GM12874 (cell line): ENCODE measurements around the gene TGFBI.

Experiments
- TF ChIP-seq, protein P1 (sequence below): IDR thresholded peaks from 2 replicates; pipeline ENCODE4 v1.5.1; 2011; ENCODE audit warnings: low read depth, mild to moderate bottlenecking, control low read depth, low read length, moderate library complexity; ENCODE audit not compliant: insufficient read depth

Gene TGFBI

DNA sequence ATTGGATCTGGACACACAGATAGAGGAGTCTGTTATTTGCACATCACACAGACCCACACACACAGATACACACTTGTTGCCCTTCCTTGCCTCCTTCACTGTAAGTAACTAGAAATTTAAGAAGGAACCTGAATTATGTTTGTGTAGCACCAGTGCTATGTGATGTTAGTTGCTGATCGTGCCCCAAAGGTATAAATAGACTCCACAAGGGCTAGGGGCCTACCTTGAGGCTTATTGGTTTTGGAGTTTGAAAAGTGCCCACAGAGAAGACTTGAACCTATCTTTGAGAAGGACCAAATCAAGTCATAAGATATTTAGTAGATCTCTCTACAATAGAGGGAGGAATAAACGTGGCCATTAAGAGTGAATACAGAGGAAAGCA, 8.8 kb upstream of the TGFBI start:
- TF ChIP-seq, protein P1, sequence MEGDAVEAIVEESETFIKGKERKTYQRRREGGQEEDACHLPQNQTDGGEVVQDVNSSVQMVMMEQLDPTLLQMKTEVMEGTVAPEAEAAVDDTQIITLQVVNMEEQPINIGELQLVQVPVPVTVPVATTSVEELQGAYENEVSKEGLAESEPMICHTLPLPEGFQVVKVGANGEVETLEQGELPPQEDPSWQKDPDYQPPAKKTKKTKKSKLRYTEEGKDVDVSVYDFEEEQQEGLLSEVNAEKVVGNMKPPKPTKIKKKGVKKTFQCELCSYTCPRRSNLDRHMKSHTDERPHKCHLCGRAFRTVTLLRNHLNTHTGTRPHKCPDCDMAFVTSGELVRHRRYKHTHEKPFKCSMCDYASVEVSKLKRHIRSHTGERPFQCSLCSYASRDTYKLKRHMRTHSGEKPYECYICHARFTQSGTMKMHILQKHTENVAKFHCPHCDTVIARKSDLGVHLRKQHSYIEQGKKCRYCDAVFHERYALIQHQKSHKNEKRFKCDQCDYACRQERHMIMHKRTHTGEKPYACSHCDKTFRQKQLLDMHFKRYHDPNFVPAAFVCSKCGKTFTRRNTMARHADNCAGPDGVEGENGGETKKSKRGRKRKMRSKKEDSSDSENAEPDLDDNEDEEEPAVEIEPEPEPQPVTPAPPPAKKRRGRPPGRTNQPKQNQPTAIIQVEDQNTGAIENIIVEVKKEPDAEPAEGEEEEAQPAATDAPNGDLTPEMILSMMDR = no peak

DNA sequence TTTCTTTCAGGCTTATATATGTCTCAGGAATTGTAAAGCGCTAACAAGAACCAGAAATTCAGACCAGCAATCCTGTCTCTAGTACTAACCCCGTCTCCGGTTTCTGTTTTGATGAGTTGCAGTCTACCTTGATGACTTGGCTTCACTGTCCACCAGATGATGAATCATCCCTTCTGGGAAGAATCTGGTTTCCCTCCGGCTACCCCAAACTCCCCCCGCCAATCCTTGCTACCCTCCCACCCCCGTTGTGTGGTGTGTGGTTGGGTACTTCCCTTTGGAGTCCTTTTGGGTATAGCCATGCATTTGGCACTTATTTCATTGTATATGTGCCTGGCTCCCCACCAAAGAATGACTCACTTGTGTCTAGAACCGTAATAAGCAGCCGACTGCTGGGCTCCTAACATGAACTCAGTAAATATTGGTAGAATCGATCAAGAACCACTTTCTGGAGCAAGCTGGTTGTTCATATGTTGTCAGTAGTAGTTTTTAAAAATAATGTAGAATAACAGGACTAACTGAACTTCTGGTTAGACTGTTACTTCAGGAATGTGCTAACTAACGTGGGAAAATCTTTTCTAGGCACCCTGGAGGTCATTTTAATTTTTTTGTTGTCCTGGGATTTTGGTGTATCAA, 8.3 kb upstream of the TGFBI start:
- TF ChIP-seq, protein P1 = no peak

DNA sequence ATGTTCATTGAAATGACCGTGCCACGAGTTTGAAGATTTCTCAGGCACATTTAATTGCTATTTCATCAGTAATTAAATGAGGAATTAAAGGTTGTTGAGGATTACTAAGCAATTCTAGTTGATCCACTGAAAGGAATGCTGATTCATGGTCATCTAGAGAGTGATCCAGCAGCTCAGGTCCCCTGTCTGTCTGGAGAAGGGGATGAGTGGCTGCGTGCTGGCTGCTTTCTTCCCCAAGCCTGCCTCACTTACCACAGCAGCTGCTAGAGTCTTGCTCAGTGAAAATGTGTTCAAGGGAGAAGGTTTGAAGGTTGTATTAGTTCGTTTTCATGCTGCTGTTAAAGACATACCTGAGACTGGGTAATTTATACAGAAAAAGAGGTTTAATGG, 7.8 kb upstream of the TGFBI start:
- TF ChIP-seq, protein P1 = no peak

DNA sequence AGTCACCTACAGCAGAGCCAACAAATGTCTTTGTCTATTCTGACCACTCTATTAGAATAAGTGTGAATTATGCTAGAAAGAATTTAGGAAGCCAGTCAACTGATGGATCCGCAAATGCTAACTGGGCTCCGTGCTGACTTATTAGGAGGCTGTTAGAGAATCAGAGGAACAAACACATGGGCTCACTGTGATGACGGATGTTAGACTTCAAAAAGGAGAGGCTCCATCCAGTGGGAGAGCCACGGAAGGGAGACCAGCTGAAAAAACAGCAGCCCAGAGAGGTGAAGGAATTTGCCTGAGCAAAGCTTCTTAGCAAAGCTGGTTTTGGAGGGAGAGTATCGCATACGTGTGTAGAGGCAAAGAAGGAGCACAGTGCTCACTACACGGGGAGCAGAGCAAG, 5.8 kb upstream of the TGFBI start:
- TF ChIP-seq, protein P1 = no peak

DNA sequence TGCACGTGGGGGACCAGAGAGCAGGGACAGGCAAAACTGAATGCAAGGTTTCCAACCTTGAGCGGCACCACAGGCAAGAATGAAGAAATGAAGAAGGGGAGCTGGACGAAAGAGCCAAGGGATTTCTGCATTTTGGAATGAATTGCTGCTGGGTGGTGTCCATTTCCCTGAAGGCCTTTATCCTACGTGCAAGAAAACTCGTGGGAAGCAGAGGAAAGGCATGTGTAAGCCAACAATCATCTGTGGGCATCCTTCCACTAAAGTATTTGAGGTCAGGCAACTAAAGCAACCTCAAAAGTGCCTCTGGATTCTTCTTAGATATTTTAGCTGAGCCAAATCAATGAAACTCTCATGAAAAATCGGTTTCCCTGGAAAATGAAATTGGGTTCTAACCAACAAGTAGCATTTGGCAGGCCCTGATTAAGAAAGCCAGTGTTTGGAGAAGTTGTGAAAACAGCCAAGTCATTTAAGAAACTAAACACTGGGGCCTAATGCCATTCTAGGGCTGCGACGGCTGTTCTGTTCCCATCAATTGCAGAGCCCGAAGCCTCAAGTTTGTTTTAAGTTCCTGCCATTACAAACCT, 4.7 kb upstream of the TGFBI start:
- TF ChIP-seq, protein P1 = no peak

DNA sequence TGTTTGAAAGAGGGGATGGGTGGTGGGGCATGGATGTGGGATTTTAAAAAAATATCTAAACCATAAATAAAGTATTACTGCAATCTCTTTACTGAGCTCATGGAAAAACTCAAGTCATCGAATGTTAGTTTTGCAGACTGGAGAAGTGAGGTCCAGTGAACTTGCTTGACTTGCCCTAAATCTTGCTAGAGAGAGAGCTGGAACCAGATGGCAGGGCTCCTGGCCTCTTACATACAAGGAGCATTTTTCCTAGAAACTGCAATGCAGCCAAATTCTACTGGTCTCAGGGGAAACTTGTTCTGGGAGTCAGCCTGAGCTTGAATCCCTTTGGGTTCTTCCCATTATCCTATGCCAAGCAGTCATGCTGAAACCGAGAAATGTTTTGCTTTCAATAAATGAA, 2.9 kb upstream of the TGFBI start:
- TF ChIP-seq, protein P1 = no peak

DNA sequence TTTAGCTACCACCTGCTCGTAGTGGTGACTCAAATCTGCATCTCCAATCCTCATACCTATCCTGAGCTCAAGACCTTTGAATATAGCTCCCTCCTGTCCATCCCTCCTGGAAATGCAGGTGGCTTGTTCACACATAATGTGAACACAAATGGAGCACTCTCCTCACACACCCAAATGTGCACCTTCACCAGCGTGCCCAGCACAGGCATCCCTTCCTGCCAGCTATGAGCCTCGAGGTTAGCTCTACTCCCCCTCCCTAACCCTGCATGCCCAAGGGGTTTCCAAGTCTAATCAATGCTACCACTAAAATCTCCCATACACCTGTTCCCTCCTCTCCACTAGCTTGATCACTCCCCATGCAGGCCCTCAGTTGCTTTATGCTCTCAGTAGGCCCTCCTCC, 2.2 kb upstream of the TGFBI start:
- TF ChIP-seq, protein P1 = no peak
